ENCODE data around the gene C1QTNF6.

C1QTNF6 gene

DNA sequence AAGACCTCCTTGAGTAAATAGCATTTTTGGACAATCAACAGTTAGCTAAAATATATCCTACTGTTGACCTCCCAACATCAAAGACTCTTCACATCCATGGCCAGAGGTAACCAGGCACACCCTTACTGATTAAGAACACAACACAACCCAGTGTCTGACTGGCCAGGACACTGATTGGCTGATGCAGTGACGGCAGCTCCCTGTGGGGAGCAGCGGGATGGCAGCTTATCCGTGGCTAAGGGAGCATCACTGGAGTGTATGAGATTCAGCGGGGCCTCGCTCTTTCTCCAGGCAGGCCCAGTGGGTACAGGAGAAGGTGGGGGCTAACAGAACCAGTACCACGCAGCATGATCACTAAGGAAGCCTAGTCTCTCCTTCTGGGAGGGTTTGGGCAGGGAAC is 28.0 kb downstream of the C1QTNF6 start:
- no peak for DNase-seq

DNA sequence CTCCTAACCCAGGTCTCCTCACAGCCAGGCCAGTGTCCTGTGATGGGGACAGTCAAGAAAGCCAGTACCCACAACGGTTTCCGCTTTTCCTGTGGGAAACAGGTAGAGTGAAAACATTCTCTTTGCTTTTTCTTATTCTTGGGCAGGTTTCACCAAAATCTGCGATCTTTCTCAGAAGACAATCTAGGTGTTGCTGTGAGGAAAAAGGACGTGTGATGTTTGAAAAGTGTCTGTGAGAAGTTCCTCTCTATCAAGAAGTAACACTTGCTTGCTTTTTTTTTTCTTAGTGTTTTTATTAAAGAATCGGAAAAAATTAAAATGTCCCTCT is 29.1 kb downstream of the C1QTNF6 start:
- no peak for DNase-seq

GRCh38 chr22:37157516-37158285 is 30.3 kb downstream of the C1QTNF6 start:
- DNase-seq: no peak

- no peak for DNase-seq
These were observed 31.2 kb downstream of the C1QTNF6 start for GRCh38 chr22:37156686-37157435.

DNA sequence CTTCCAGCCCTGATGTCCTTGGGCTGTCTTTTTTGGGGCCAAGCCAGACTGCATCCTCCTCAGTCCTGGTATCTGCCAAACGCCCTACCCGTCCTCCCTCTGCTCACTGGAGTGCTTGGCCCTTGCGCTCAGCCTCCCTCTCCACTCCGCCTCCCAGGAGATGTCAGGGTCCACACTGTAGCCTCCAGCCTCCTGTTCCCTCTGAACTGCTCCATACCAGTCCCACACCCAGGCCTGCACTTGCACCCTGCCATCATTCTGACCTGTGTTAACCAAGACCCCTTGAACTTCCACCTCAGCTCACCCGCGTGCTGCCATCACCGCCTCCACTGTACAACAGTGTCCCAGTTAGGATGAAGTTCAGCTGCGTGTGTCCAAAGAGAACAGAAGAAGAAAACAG is 32.1 kb downstream of the C1QTNF6 start:
- DNase-seq: no peak

- peak; percentile 46 to 65 for DNase-seq
These were observed 32.9 kb downstream of the C1QTNF6 start for GRCh38 chr22:37154925-37155712.

GRCh38 chr22:37153901-37154300 is 34.1 kb downstream of the C1QTNF6 start:
- no peak for DNase-seq

GRCh38 chr22:37151401-37151800 is 36.6 kb downstream of the C1QTNF6 start:
- DNase-seq: no peak

DNA sequence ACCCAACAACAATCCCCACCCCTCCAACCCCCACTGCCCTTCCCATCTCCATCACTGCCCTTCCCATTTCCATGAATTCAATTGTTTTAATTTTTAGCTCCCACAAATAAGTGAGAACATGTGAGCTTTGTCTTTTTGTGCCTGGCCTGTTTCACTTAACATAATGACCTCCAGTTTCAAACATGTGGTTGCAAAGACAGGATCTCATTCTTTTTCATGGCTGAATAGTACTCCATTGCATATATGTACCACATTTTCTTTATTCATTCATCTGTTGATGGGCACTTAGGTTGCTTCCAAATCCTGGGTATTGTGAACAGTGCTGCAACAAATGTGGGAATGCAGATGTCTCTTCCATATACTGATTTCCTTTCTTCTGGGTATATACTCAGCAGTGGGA is 37.3 kb downstream of the C1QTNF6 start:
- DNase-seq: no peak

DNA sequence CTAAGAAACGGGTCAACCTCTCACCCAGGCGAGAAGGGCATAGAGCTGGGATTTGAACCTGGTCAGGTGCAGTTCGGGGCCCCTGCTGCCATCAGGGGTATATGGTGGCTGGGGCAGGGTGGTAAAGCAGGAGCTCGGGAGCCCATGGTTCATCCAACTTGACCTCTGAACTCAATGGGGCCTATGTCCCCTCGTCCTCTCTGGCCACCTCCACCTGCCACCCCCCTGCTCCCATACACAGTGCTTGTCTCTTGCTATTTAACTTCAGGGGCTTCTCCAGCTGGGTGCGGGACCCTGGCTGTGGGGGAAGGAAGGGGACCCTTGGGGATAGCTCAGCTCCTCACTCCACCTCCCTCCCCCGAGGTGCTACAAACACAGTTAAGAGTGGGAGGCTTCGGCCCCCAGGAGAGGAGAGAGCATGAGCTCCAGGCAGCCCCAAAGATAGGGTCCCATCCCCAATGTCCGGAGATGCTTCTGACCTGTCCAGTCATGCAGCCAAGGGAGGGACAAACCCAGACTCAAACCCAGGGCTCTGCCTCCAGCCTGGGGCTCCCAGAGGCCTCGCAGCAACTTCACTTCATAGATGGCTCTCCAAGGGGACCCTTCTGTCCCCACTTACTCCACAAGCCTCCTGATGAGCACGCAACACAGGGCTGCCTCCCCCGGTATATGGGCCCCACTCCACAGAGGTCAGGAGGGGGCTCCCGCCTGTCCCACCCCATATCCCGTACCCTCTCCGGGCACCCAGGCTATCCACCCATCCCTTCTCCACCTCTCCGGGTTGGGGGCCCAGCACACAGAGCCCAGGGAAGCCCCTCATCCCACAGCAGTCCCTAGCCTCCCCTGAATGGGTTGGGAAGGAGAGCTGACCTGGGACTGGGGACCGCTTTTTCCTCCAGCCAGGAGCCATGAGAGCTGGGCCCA is 39.0 kb downstream of the C1QTNF6 start:
- DNase-seq: no peak

DNA sequence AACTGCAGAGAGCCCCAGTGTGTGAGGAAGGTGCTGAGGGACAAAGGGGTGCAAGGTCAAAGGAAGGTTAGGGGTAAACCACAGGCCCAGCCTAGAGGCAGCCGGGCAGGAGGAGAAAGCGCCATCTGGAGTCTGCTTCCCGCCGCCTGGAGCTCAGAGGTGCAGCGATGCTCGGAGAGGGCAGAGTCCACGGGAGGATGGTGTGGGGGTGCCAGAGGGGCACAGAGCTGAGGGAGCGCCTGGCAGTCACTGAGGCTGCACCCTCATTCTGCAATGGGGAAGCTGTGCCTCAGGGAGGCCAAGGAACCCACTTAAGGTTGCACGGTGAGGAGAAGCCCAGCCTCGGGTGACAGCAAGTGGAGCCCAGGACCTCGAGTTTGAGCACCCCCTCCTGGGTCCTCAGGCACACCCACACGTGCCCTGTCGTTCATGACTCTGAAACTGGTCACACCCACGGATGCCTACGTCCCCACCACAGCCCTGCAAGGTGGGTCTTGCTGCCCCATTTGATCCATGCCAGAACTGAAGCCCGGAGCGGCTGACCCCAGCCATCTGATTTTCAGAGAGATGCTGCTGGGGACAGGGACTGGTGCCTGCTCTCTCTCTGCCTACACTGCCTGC is 39.9 kb downstream of the C1QTNF6 start:
- DNase-seq: peak; percentile 47 to 54

GRCh38 chr22:37147186-37147990 is 40.7 kb downstream of the C1QTNF6 start:
- peak in 1 of 2 experiments; percentile 51 for DNase-seq

- DNase-seq: peak; percentile 43 to 55
These were observed 41.4 kb downstream of the C1QTNF6 start for GRCh38 chr22:37146507-37147180.

GRCh38 chr22:37146051-37146385 is 42.0 kb downstream of the C1QTNF6 start:
- DNase-seq: no peak

DNA sequence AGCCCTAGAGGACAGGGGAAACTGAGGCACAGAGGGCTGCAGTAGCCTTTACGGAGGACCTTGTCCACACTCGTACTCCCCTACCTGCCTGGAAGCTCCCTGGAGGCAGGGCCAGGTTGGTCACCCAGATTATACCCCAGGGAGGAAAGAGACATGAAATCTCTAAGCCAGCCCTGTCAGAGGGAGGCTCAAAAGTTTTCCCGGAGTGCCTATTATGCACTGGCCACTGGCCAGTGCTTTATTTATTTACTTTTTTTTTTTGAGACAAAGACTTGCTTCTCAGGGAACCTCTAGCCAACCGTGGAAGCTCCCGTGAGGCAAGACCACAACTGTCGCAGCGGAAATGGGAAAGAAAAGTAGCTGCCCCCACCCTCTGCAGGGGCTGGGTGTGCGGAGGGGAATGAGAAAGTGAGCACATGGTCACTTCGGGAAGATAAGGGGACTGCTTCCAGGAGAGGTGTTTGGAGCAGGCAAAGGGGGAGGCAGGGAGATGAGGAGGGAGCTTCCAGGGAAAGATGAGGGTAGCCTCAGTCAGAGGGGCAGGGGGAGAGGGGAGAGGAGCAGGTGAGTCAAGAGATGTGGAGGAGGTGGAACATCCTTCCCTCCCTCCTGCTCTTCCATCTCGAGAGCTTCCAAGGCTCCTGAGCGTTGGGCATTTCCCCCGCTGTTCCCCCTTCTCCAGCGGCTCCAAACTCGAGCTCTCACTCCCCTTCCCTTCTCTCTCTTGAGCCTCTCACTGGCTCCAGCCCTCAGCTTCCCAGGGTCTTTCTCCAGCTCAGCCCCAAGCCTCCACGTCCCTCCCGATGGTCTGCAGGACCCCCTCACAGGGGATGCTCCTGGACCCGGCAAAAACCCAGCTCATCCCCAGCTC is 42.6 kb downstream of the C1QTNF6 start:
- DNase-seq: no peak

GRCh38 chr22:37144180-37144554 is 43.9 kb downstream of the C1QTNF6 start:
- DNase-seq: no peak

- no peak for DNase-seq
These were observed 46.1 kb downstream of the C1QTNF6 start for GRCh38 chr22:37141971-37142370.

DNA sequence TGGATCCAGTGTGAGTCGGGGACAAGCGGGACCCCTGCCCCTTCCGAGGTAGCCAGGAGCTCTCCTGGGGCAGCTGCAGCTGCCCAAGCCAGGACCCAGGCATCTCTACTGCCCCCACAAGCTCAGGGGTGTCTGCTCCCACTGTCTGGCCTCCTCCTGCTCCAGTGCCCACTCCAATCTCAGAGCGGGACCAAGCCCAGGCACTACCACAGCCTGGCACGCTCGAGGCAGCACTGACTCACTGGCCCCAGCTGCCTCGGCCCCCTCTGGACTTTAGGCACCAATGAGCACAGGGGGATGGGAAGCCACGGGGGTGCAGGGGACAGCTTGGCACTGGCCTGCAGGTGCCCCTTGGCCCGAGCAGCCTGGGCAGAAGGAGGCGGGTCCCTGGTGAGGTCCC is 46.6 kb downstream of the C1QTNF6 start:
- no peak for DNase-seq

DNA sequence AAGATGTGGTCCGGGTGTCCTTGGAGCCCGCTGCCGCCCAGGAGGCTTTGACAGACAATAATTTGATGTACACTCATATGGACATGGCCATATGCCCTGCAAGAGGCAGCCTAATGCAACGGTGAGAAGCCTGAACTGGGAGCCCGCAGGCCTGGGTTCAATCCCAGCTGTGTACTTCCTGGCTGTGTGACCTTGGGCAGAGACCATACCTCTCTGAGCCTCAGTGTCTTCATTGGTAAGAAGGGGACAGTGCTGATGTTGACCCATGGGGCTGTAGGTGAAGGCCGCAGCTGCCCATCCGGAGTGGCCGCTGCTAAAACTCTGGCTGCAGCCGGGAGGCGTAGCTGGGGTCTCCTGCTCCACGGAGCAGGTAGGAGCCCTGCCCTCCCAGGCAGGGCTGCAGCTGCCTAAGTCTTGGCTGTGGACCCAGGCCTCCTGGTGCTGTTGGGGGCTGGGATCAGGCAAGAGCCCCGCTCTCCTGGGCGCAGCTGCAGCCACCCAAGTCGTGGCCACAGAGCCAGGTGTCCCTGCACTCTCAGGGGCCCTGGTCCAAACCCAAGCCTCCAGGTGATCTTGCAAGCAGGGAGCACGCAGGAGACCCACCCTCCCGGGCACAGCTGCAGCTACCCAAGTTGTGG is 47.2 kb downstream of the C1QTNF6 start:
- no peak for DNase-seq

Measured in activated CD4-positive, alpha-beta T cell treated with anti-CD3 and anti-CD28 coated beads, Interleukin-2, amount 50 U/mL, for 48 hours (primary cell).